GM12892 (cell line): ENCODE measurements around the gene THOP1.

ENCODE experiments used
- POLR2A ChIP-seq: IDR thresholded peaks from 2 replicates; pipeline ENCODE4 v1.6.1; 2011; ENCODE audit warnings: low read depth, low read length, control low read depth
- POLR2AphosphoS5 ChIP-seq: IDR thresholded peaks from 2 replicates; pipeline ENCODE4 v1.6.1; 2011; ENCODE audit warnings: low read depth, low read length, control low read depth
- TAF1 ChIP-seq: IDR thresholded peaks from 2 replicates; pipeline ENCODE4 v1.6.1; 2011; ENCODE audit warnings: low read depth, mild to moderate bottlenecking, control low read depth, low read length, borderline replicate concordance

DNA sequence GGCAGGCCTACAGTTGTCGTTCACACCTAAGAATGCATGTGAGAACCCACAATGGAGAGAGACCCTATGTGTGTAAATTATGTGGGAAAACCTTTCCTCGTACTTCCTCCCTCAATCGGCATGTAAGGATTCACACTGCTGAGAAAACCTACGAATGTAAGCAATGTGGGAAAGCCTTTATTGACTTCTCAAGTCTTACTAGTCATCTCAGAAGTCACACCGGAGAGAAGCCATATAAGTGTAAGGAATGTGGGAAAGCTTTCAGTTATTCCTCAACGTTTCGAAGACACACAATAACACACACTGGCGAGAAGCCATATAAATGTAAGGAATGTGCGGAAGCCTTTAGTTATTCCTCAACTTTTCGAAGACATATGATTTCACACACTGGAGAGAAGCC, 67.3 kb downstream of the THOP1 start:
- TF ChIP-seq POLR2A, result no peak
- no peak for TF ChIP-seq POLR2AphosphoS5
- TF ChIP-seq TAF1, result no peak
